COLO668 (cell line): ENCODE measurements around the gene SMARCD3.

ENCODE experiments used
- DNase-seq: peaks from one replicate; lab custom pipeline; 2025; ENCODE audit not compliant: unreplicated experiment; lab: John Stamatoyannopoulos, UW

The SMARCD3 gene

DNA sequence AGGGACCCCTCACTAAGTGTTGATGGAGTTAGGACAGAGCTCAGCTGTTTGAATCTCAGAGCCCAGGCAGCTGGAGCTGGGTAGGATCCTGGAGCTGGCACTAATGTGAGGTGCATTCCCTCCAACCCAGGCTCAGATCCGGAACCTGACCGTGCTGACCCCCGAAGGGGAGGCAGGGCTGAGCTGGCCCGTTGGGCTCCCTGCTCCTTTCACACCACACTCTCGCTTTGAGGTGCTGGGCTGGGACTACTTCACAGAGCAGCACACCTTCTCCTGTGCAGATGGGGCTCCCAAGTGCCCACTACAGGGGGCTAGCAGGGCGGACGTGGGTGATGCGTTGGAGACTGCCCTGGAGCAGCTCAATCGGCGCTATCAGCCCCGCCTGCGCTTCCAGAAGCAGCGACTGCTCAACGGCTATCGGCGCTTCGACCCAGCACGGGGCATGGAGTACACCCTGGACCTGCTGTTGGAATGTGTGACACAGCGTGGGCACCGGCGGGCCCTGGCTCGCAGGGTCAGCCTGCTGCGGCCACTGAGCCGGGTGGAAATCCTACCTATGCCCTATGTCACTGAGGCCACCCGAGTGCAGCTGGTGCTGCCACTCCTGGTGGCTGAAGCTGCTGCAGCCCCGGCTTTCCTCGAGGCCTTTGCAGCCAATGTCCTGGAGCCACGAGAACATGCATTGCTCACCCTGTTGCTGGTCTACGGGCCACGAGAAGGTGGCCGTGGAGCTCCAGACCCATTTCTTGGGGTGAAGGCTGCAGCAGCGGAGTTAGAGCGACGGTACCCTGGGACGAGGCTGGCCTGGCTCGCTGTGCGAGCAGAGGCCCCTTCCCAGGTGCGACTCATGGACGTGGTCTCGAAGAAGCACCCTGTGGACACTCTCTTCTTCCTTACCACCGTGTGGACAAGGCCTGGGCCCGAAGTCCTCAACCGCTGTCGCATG, 11.0 kb downstream of the SMARCD3 start:
- DNase-seq, result no peak

DNA sequence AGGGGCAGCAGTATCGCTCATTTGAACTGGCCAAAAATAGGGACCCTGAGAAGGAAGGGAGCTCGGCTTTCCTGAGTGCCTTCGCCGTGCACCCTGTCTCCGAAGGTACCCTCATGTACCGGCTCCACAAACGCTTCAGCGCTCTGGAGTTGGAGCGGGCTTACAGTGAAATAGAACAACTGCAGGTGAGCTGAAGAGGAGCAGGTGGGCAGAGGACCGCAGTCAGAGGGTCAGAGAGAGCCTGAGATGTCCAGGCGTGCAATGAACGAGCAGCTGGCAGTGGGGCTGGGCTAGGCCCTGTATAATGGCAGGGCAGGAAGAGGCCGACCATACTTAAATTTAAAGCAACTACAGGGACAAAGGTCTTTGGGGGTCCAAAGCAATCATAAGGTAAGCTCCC, 12.1 kb downstream of the SMARCD3 start:
- no peak for DNase-seq

DNA sequence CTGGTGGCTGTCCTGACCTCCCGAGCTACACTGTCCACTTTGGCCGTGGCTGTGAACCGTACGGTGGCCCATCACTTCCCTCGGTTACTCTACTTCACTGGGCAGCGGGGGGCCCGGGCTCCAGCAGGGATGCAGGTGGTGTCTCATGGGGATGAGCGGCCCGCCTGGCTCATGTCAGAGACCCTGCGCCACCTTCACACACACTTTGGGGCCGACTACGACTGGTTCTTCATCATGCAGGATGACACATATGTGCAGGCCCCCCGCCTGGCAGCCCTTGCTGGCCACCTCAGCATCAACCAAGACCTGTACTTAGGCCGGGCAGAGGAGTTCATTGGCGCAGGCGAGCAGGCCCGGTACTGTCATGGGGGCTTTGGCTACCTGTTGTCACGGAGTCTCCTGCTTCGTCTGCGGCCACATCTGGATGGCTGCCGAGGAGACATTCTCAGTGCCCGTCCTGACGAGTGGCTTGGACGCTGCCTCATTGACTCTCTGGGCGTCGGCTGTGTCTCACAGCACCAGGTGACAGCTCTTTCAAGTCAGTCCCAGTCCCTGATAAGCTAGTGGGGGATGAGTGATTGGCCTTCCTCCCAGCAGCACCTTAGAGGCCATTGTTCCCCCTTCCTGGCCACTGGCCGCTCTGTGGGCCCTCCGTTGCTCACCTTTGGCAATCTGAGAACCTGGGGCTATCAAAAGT, 13.3 kb downstream of the SMARCD3 start:
- DNase-seq, result no peak

DNA sequence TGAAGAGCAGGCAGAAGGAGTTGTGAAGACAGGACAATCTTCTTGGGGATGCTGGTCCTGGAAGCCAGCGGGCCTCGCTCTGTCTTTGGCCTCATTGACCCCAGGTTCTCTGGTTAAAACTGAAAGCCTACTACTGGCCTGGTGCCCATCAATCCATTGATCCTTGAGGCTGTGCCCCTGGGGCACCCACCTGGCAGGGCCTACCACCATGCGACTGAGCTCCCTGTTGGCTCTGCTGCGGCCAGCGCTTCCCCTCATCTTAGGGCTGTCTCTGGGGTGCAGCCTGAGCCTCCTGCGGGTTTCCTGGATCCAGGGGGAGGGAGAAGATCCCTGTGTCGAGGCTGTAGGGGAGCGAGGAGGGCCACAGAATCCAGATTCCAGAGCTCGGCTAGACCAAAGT, 14.7 kb downstream of the SMARCD3 start:
- no peak for DNase-seq

DNA sequence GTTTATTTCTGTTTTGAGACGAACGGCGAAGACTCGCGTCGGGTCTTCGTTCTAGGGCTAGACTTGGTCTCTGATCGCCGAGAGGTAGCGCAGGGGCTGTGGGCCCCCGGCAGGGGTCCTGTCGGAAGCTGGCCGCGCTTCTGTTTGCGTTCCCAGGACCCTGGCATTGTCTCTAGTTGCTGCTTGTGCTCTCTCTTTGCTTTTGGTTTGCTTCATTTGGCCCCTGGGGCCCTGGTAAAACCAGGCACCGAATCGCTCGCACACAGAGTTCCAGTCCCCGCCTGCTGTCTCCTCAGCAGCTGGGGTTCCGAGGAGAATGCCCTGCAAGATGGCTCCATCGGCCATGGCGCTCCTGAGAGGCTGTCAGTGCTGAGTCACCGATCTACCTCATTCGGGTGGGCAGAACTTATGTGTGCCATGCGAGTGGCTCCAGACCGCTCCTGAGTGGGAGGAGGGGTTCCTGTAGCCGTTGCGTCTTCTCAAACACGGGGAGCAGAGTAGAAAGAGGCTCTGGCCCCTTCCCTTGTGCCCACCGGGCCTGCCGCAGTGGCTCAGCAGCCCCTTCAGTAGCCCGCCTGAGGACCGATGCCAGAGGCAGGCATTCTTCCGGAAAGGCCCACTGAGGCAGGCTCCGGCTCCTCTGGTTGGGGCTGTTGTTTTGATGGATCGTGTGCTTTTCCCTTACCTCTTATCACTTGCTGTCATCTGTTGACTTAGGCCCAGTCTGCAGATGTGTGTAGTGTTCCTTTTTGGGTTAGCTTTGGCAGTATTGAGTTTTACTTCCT, 15.4 kb downstream of the SMARCD3 start:
- peak; percentile 53 for DNase-seq

DNA sequence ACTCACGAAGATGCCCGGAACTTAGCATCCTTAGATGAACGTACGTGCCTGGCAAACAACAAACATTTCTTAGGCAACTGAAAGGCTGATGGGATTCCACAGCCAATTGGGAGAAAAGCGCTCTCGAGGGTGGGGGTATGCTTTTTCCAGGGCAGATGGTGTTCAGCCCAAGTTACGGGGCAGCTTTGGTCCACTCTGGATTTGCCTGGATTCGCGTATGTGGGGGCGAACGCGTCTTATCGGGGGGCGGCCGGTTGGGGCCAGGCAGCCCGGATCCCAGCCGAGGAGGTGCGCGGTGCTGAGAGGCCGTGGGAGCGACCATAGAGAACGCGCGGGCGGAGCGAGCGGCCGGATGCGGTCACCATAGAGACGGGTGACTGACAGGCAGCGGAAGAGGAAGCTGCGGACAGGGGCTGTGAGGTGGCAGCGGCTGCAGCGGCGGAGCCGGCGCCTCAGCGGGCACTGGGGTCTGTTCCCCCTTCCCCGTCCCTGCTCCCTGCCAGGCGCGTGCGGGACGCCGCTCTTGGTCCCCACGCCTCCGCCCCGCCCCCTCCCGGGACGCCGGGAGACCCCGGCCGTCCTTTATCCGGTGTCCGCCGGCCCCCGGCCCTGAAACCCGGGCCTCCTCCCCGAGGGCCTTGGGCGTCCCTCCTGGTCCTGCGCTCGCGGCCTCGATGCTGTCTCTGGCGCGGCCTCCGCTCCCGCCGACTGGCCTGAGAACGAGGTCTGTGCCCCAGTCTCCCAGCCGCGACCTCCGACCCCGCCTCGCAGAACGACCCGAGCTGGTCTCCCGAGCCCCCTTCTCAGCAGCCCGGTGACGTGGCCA, 16.2 kb downstream of the SMARCD3 start, which contains the start of gene CHPF2:
Gene CHPF2 (plus strand): TSS at position 393 of the 826 bp plus-strand sequence. CDS start 1,529 bp downstream, outside the sequence.
- peak; percentile 90 for DNase-seq

DNA sequence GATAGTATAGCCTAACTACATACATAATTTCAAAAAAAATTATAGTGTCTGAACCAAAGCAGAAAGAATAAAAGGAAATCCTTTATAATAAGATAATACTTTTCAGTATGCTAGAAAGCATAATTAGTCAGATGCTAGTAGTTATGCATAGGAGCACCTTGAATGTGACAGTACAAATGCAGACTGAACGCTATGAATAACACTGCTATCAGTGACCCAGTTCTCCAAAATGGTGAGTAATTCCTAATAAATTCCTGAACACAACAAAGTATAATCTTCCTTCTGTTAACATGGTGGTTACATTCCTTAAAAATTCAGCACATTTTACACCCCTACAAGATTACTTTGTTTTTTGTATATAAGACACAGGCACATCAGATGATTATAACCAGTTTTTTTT, 17.4 kb downstream of the SMARCD3 start:
- DNase-seq, result no peak

DNA sequence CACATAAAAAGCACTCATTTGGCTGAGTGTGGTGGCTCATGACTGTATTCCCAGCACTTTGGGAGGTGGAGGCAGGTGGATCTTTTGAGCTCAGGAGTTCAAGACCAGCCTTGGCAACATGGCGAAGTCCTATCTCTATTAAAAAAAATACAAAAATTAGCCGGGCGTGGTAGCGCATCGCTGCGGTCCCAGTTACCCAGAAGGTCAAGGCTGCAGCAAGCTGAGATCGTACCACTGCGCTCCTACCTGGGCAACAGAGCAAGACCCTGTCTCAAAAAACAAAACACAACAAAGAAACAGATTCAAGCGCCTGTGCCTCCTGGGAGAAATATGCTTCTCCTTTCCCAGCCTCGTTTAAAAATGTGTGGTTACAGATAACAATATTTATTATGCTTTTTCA, 19.2 kb downstream of the SMARCD3 start:
- DNase-seq, result no peak

DNA sequence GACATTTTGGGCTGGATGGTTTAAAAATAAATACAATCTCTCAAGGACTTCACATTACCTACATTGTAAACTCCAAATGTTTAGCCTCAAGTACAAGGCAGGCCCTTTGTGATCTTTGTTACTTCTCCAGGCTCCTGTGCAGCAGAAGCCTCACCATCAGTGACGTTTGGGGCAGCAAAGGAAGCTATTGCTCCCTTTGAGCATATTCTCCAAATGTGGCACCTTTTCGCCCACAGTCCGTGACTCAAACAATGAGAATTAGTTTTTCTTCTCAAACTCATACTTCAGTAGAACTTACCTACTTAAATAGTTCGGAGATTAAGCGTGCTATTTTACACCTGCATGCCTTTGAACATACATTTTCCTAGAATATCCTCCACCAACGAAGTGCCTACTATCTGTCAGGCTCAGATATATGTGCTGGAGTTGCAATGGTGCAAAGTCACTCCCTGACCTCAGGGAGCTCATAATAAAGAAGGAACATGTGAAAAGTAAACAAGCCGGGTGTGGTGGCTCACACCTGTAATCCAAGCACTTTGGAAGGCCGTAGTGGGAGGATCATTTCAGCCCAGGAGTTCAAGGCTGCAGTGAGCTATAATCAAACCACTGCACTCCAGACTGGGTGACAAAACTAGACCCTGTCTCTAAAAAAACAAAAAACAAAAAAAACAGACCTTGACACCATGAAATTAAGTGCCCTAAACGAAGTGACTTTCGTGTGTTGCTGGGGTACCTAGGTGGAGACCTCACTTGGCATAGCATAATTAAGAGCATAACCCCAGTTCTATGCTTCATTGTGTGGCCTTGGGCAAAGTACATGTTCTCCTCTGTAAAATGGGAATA, 20.2 kb downstream of the SMARCD3 start:
- no peak for DNase-seq

DNA sequence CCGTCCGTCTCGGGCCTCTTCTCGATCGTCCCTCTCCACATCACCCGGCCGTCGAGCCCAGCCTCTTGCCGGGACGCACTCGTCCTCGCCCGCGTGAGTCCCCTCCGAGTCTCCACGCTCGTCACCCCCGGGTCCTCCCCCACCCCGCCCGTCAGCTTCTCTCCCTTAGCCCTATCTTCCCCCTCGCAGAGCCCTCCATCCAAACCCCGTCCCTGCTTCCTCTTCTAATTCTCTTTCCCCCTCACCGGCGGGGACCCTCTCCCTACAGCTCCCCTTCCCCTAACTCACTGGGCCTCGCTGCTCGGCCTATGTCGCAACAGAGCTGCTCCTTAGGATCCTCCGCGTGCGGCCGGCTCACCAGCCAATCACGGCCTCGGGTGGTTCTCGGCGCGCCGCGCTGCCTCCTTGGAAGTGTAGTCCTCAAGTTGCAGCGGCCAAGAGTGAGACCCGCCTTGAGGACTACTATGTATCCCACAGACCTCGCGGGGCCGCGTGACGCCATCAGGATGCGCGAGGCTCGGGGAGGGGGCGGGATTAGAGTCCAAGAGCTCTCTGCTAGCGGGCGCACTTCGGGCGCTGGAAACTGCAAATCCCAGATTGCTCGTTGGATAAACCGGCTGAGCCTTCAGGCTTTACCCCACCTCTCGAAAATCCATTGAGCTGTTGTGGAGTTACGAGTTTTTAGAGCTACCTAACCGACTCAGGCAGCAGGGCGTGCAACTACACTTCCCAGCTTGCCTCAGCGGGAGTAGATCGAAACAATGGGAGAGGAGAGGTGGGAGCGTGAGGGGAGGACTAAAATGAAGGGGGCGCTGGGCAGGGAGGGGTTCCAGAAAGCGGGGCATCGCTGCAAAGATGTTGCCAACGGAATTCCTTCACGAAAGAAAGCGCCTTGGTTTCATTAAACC, 21.4 kb downstream of the SMARCD3 start, which contains the start of gene ABCF2:
Gene ABCF2 (minus strand): TSS at position 331 of the 908 bp plus-strand sequence. CDS start 747 bp downstream, outside the sequence.
- DNase-seq, result peak; percentile 97

DNA sequence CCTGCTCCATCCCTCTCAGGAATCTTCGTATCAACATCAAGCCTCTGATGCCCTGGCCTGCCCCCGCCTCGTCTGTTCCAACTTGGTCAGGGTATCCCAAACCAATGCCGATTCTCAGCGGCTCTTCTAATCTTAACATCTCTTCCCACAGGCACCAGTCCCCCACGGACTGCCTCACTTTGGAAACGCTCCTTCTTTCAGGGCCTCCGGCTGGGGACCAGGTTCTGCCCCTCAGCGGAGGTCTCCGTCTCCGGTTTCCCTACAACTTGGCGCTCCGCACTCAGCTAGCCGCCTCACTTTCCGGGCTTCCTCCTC, 22.0 kb downstream of the SMARCD3 start:
- DNase-seq, result no peak

DNA sequence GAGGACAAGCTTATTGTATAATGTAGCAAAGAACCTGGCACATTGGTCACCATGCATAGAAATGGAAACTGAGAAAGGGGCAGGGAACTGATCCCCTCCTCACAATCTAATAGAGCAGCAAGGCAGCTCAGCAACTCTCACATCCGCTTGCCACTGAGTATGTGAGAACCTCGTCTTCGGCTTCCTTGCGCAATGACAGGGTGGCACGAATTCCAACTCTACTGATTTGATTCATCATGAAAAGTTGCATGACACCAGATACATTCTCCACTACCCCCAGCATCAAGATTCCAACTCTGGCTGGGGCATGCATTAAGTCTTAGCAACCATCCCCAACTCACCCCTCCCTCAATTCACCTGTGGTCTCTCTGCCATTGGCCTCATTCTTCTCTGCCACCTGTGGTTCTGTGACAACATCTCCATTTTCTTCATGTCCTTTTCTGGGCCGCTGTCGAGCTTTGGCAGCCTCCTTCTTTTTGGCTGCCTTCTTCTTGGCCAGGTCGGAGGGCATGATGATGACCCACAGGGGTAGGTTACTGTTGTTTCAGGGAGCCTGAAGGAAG, 22.5 kb downstream of the SMARCD3 start:
- DNase-seq, result no peak

DNA sequence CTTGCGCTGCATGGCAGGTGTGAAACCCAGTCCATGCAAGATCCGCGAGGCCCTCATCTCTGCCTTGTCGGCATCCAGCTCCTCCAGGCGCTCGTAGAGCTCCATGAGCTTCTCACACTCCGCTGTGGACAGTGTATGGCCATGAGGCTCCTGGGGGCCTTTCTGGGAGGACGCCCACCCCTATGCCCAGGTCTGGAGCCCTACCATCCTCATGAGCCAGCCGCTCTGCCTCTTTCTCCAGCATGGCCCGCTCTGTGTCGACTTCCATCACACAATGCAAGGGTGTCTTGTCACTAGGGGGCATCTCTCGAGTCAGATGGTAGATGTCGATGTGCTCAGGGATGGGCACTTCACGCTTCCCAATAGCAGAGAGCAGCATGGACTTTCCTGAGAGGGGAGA, 24.8 kb downstream of the SMARCD3 start:
- DNase-seq, result no peak

DNA sequence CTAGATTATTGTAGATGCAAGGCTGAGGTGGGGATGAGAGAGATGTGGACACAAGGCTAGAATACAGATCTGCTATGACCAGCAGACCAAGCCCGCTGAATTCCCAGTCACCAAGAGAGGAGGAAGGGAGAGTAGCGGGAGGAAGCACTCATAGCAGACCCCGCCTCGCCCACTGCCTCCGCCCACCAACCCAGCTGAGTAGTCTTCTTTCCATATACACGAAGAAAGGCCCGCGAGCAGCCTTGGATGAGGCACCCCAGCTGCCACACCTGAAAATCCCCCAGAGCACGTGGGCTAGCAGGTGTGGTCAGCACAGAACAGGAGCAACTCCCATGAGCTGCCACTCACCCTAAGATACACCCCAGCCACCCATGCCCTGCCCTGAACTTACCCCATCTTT, 30.3 kb downstream of the SMARCD3 start:
- no peak for DNase-seq

DNA sequence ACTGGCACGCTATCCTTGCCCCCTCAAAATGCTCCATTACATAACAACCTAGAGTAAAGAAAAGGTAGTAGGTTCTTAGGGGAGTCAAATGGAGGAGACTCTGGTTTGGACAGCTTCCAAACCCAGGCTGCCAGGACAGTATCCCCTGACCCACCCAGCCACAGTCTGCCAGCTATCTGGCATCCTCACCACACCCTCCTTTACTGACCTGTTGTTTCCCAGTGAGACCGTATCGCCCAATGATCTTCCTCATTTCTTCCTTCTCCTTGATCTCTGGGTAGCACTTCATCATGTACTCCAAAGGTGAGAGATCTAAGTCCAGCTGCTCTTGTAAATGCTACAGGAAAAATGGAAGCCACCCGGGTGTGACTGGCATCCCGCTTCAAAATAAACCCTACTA, 33.1 kb downstream of the SMARCD3 start:
- DNase-seq, result no peak

DNA sequence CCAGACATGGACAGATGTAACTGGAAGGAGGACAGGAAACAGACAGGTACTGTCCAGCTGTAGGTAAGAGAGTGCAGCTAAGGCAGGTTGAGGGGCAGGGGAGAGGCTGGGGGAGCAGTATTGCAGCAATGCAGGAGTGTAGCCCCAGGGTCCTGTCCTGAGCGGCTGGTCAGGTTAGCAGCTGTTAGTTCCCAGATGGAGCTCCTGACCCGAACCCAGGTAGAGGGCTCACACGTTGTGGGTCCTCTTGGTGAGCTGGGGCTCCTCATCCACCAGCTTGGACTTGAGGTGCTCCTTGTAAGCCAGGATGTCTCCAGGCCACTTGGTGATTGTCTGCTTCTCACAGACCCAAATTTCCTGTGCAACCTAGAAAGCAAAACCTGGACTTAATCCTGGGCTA, 34.7 kb downstream of the SMARCD3 start:
- DNase-seq, result no peak

DNA sequence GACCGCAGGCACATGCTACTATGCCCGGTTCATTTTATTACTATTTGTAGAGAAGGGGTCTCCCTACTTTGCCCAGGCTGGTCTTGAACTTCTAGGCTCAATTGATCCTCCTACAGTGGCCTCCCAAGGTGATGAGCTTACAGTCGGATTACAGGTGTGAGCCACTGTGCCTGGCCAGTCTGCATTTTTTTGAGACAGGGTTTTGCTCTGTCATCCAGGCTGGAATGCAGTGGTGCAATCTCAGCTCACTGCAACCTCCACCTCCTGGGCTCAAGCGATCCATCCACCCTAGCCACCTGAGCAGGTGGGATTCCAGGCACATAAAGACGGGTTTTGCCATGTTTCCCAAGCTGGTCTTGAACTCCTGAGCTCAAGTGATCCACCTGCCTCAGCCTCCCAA, 35.9 kb downstream of the SMARCD3 start:
- DNase-seq, result no peak

DNA sequence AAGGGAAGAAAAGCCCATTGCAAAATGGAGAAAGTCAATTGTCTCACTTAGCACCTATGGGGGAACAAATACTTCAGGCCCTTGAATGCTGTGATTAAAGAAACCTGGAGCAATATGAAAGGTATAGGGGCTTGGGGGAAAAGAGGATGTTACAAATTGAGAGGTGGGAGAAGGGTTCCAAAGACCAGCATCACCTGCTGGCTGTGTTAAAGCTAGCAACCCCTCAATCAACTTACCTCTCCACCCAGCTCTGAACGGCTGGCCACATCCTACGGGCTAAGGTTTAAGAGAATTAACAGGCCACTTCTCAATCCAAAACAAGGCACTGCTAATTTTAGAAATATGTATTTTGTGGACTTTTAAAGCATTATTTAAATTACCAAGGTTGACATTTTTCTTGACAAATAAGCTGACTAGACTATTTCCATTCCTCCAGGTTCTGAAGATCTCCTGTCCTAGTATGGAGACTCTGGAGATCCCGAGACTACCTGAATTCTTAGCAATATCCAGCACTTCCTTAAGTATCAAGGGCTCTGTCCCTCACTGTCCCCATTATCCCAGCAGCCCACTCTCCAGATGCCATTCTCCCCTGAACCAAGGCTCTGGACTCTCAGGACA, 37.2 kb downstream of the SMARCD3 start:
- DNase-seq, result no peak
